GM23338 (cell line): ENCODE results near the gene MYO1A. TPM values are rescaled to one million over a fixed set of nuclear protein-coding genes. Genes with fewer than 3 reads are reported as not detected.

Experiments used
- ATAC-seq: fragments of 200-7000 bp; cut with Tn5 transposase; 3 replicates; pipeline ENCODE4 v1.9.1; 2020
- DNase-seq: peaks from one replicate; pipeline ENCODE4 v3.0.0-alpha.2; 2015; ENCODE audit warnings: low spot score
- H2AFZ ChIP-seq: fragments of 200-600 bp; sonication (generic); 2 replicates; pipeline ENCODE4 v1.8.0; 2016; ENCODE audit warnings: antibody characterized with exemption, mild to moderate bottlenecking, moderate library complexity
- H3F3A ChIP-seq: fragments of 200-600 bp; sonication (generic); replicated peaks from 2 replicates; pipeline ENCODE4 v1.8.0; 2017; ENCODE audit warnings: antibody characterized with exemption, mixed run types, low read depth
- H3K27ac ChIP-seq: fragments of 200-600 bp; sonication (generic); 2 replicates; pipeline ENCODE4 v1.6.1; 2016; ENCODE audit warnings: low read depth
- H3K27me3 ChIP-seq: fragments of 200-600 bp; sonication (generic); 2 replicates; pipeline ENCODE4 v1.8.0; 2016; ENCODE audit warnings: mild to moderate bottlenecking, mixed run types, moderate library complexity; ENCODE audit not compliant: insufficient read depth
- H3K36me3 ChIP-seq: fragments of 200-600 bp; sonication (generic); 2 replicates; pipeline ENCODE4 v1.8.0; 2016; ENCODE audit warnings: mild to moderate bottlenecking; ENCODE audit not compliant: insufficient read depth
- H3K4me1 ChIP-seq: fragments of 200-600 bp; sonication (generic); 2 replicates; pipeline ENCODE4 v1.8.0; 2016; ENCODE audit warnings: mild to moderate bottlenecking, moderate library complexity; ENCODE audit not compliant: insufficient read depth
- H3K4me2 ChIP-seq: fragments of 200-600 bp; sonication (generic); 2 replicates; pipeline ENCODE4 v1.7.1; 2017; ENCODE audit warnings: mixed run types
- H3K4me3 ChIP-seq: fragments of 200-600 bp; sonication (generic); 2 replicates; pipeline ENCODE4 v1.6.1; 2016; ENCODE audit warnings: mixed run types
- H3K79me2 ChIP-seq: fragments of 200-600 bp; sonication (generic); replicated peaks from 2 replicates; pipeline ENCODE4 v1.8.0; 2017; ENCODE audit warnings: mild to moderate bottlenecking; ENCODE audit not compliant: insufficient read depth
- H3K9me2 ChIP-seq: fragments of 200-600 bp; sonication (generic); 2 replicates; pipeline ENCODE4 v1.8.0; 2017; ENCODE audit not compliant: insufficient read depth
- H4K20me1 ChIP-seq: fragments of 200-600 bp; sonication (generic); replicated peaks from 2 replicates; pipeline ENCODE4 v1.8.0; 2017; ENCODE audit warnings: mild to moderate bottlenecking; ENCODE audit not compliant: insufficient read depth
- H3K27ac Mint-ChIP-seq: 2 replicates; pipeline ENCODE4 v1.8.0; 2020; ENCODE audit warnings: inconsistent platforms, mild to moderate bottlenecking, moderate library complexity, mixed read lengths
- H3K27me3 Mint-ChIP-seq: 3 replicates; pipeline ENCODE4 v1.8.0; 2022; ENCODE audit warnings: low read depth, mild to moderate bottlenecking, moderate library complexity, mixed read lengths, inconsistent platforms; ENCODE audit not compliant: insufficient read depth, poor library complexity
- H3K36me3 Mint-ChIP-seq: 3 replicates; pipeline ENCODE4 v1.8.0; 2021; ENCODE audit warnings: low read depth, mild to moderate bottlenecking, inconsistent platforms, moderate library complexity, mixed read lengths
- H3K4me1 Mint-ChIP-seq: 3 replicates; pipeline ENCODE4 v1.8.0; 2020; ENCODE audit warnings: mild to moderate bottlenecking, inconsistent platforms, mixed read lengths
- H3K4me3 Mint-ChIP-seq: 3 replicates; pipeline ENCODE4 v1.8.0; 2021; ENCODE audit warnings: moderate library complexity, mild to moderate bottlenecking, inconsistent platforms, mixed read lengths
- H3K9me3 Mint-ChIP-seq: 3 replicates; pipeline ENCODE4 v1.8.0; 2020; ENCODE audit warnings: moderate library complexity, mild to moderate bottlenecking, inconsistent platforms, mixed read lengths
- CREB1 ChIP-seq: fragments of 250-450 bp; sonication (Bioruptor Pico); IDR thresholded peaks from 2 replicates; pipeline ENCODE4 v1.5.0; 2020; ENCODE audit warnings: low read depth, mild to moderate bottlenecking, moderate library complexity
- CTCF ChIP-seq, 2 experiments: fragments of 200-600 bp in 1 of 2; sonication (generic) in 1 of 2; conservative IDR thresholded peaks; 2 replicates each; pipeline versions ENCODE4 v1.5.1 to v1.6.1; 2016 to 2017; ENCODE audit warnings: antibody characterized with exemption in 2 of 2, low read depth in 2 of 2, mild to moderate bottlenecking in 2 of 2, moderate library complexity in 1 of 2
- ETS1 ChIP-seq: IDR thresholded peaks from 2 replicates; pipeline ENCODE4 v1.6.1; 2016; ENCODE audit warnings: antibody characterized with exemption
- EZH2 ChIP-seq: fragments of 200-600 bp; sonication (generic); IDR thresholded peaks from one replicate; pipeline ENCODE4 v1.8.0; 2017; ENCODE audit warnings: antibody characterized with exemption, mild to moderate bottlenecking, low read depth; ENCODE audit not compliant: unreplicated experiment
- EZH2phosphoT487 ChIP-seq: fragments of 200-600 bp; sonication (generic); IDR thresholded peaks from one replicate; pipeline ENCODE4 v1.8.1; 2018; ENCODE audit warnings: antibody characterized with exemption; ENCODE audit not compliant: unreplicated experiment
- JUNB ChIP-seq: IDR thresholded peaks from one replicate; pipeline ENCODE4 v1.6.1; 2016; ENCODE audit warnings: antibody characterized with exemption; ENCODE audit not compliant: unreplicated experiment
- NANOG ChIP-seq: IDR thresholded peaks from 2 replicates; pipeline ENCODE4 v1.6.1; 2016; ENCODE audit warnings: antibody characterized with exemption, borderline replicate concordance
- POLR2AphosphoS5 ChIP-seq: IDR thresholded peaks from 2 replicates; pipeline ENCODE4 v1.6.1; 2016; ENCODE audit warnings: antibody characterized with exemption, low read depth
- REST ChIP-seq: IDR thresholded peaks from one replicate; pipeline ENCODE4 v1.6.1; 2018; ENCODE audit warnings: antibody characterized with exemption; ENCODE audit not compliant: unreplicated experiment
- STAT1 ChIP-seq: IDR thresholded peaks from one replicate; pipeline ENCODE4 v1.6.1; 2016; ENCODE audit warnings: antibody characterized with exemption; ENCODE audit not compliant: unreplicated experiment
- ZNF114 ChIP-seq: fragments of 250-450 bp; sonication (Bioruptor Pico); IDR thresholded peaks from 2 replicates; pipeline ENCODE4 v1.5.0; 2020; ENCODE audit warnings: mild to moderate bottlenecking, moderate library complexity
- ZNF331 ChIP-seq: fragments of 250-450 bp; sonication (Bioruptor Pico); IDR thresholded peaks from 2 replicates; pipeline ENCODE4 v1.5.0; 2020; ENCODE audit warnings: low read depth, mild to moderate bottlenecking, moderate library complexity
- ZNF462 ChIP-seq: fragments of 250-450 bp; sonication (Bioruptor Pico); IDR thresholded peaks from 2 replicates; pipeline ENCODE4 v1.5.0; 2020; ENCODE audit warnings: mild to moderate bottlenecking, moderate library complexity
- polyA plus RNA-seq: library from polyadenylated mRNA; unstranded; fragments of >200 nt; fragmentation: Nextera tagmentation; extraction: Ambion mirVana; gene quantifications from 2 replicates; pipeline ENCODE4 v1.2.1, GENCODE V29; 2016
- total RNA-seq: library from RNA; depleted of rRNA; stranded (reverse); fragments of >200 nt; shearing (Covaris generic); gene quantifications from 2 replicates; pipeline ENCODE4 v1.2.3, GENCODE V29; 2014

The MYO1A gene
- total and polyA plus RNA-seq, 2 experiments from 2014 or later: not detected

GRCh38 chr12:57090924-57091637 is 41.2 kb upstream of the MYO1A start:
- Mint-ChIP-seq H3K9me3 (no peaks in the 10 kb centered on the region), H3K4me3 (peak overlapping the region; percentile 93), H3K27ac (no peak overlapping the region), H3K27me3 (peaks cover 39% of the 10 kb centered on the region), H3K36me3 (peaks cover 49% of the 10 kb centered on the region), H3K4me1 (peaks cover 55% of the 10 kb centered on the region)
- Histone ChIP-seq H3K4me1 (peaks cover 26% of the 10 kb centered on the region), H3K4me3 (no peak overlapping the region; the same call in 1 of the 2 replicates), H3F3A (peaks cover 19% of the 10 kb centered on the region), H3K79me2 (peaks cover 8% of the 10 kb centered on the region; the same call in 1 of the 2 replicates), H4K20me1 (no peaks in the 10 kb centered on the region; the same call in 1 of the 2 replicates), H3K27me3 (no peaks in the 10 kb centered on the region), H2AFZ (no peak overlapping the region), H3K27ac (no peak overlapping the region), H3K4me2 (no peak overlapping the region), H3K9me2 (no peaks in the 10 kb centered on the region), H3K36me3 (no peaks in the 10 kb centered on the region)
- TF ChIP-seq ETS1: no peak
- TF ChIP-seq EZH2: no peak
- no peak for TF ChIP-seq EZH2phosphoT487
- TF ChIP-seq STAT1: no peak
- no peak for TF ChIP-seq CTCF (conservative IDR thresholded peaks at IDR 0.05; ENCODE audit: low read depth in 2 of 2)
- TF ChIP-seq ZNF462 (CRISPR knock-in tag): no peak
- no peak for TF ChIP-seq NANOG
- no peak for TF ChIP-seq REST
- TF ChIP-seq ZNF331 (CRISPR knock-in tag): no peak
- TF ChIP-seq ZNF114 (CRISPR knock-in tag): no peak
- TF ChIP-seq POLR2AphosphoS5: no peak
- no peak for TF ChIP-seq JUNB
- no peak for TF ChIP-seq CREB1 (CRISPR knock-in tag)
- DNase-seq (no peak), ATAC-seq (no peak)
